Measurements from ENCODE around the gene LIMS4.
"Not testable (repeated sequence)": the region's sequence is repeated elsewhere in the genome, so short reads cannot be mapped to it uniquely, and the experiment has no call there.

The LIMS4 gene

DNA sequence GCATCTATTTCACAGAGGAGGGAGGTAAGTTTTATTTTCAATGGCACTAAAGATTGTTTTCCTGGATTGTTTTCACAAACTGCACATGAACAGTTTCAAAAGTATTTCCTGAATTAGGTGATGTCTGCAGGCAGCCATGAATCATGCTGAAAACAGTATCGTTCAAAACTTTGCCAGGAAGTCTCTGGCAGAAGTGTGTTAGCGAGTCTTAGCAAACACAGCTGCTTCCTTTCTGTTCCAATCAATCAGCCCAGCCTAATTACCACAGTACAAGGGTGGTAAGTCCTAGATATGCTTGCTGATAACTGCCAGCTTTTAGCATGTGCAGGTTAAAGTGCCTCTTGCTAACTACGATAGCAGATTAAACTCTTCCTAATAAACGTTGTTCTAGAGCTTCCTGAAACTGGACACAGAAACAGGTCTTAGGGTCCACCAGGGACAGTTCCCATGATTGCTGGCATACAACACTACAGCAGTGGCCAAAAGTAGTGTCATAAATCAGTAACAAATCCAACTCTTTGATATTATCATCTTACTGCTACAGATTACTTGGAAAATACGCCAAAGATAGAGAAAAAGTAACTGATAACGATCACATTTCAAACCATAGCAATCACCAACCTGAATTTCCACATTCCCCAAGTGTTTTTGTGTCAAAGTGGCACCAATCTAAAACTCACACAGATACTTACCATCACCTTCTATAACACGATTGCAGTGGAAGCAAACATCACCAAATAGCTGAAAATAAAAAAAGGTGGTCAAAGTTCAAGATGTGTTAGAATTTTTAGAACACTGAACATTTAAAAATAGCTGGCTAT is 23.3 kb downstream of the LIMS4 start:
- DNase-seq, result not testable (repeated sequence)

DNA sequence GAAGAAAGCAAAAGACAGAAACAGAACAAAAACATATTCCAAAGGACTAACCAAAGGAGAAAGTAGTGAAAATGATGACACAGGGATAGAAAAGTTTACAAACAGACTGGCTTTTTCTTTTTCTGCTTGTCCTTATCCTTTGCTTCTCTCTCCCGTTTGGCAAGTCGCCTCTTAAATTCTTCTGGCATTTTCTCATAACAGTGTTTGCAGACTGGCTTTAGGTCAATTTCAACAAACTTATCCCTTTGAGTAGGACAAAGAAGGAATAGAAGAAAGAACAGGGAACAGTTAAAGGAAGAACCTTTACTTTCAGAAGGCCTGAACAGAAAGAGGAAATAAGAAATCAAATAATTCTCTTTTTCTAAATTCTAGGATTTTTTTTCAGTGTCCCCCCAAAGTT is 26.0 kb downstream of the LIMS4 start:
- DNase-seq, result not testable (repeated sequence)

DNA sequence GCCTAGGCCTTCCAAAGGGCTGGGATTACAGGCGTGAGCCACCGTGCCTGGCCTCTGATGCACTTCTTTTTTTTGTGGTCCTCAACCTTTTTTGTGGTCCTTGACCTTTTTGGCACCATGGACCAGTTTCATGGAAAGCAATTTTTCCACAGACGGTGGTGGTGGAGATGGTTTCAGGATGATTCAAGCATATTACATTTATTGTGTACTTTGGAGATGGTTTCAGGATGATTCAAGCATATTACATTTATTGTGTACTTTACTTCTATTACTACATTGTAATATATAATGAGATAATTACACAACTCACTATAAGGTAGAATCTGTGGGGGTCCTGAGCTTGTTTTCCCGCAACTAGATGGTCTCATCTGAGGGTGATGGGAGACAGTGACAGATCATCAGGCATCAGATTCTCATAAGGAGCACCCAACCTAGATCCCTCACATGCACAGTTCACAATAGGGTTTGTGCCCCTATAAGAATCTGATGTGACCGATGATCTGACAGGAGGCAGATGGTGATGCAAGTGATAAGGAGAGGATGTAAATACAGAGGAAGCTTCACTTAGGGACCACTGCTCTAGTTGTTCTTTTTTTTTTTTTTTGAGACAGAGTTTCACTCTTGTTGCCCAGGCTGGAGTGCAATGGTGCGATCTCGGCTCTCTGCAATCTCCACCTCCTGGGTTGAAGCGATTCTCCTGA is 29.2 kb downstream of the LIMS4 start:
- DNase-seq, result not testable (repeated sequence)

DNA sequence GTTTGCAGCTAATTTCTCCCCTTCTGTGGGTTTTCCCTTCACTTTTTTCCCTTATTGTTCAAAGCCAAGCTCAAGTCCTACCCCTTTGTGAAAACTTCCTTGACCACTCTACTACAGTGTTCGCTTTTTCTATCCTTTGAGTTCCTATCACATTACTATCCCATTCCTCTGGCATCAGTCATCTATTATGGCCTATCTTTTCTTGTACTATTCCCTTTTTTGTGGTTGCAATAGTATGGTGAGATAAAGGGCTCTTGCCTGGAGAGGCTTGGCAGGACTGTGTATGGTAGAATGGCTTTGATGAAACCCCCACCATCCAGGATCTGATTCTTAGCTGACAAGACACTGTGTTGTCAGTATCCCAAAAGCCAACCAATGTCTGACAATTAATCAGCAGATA is 30.7 kb downstream of the LIMS4 start:
- not testable (repeated sequence) for DNase-seq

DNA sequence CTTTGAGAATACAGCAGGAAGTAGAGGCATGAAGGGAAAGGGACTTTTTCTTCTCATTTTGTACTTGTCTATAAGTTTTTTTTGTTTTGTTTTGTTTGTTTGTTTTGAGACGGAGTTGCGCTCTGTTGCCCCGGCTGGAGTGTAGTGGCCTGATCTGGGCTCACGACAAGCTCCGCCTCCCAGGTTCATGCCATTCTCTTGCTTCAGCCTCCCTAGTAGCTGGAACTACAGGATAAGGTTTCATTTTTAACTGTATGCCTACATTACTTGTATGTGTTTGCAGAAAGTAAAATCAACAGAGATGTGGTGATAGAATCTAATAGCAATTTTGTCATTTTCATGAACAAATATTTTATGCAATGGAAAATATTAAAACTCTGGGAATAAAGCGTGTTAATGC is 38.1 kb downstream of the LIMS4 start:
- DNase-seq, result not testable (repeated sequence)

DNA sequence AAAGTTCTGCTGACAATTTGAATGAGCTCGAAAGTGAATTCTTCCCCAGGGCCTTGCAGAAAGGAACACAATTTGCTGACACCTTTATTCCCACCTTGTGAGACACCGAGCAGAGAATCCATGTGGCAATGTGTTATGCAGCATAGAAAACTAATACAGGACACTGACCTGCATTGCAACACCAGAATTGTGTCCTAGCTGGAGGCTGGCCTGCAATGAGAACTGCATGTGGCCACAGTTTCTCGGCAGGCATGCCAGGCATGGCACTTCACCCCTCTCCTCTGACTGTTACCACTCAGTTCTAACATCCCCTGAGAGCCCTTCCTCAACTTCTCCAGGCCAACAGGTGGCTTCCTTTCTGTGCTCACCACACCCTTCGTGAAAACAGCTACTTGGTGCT is 46.9 kb downstream of the LIMS4 start:
- DNase-seq, result not testable (repeated sequence)

DNA sequence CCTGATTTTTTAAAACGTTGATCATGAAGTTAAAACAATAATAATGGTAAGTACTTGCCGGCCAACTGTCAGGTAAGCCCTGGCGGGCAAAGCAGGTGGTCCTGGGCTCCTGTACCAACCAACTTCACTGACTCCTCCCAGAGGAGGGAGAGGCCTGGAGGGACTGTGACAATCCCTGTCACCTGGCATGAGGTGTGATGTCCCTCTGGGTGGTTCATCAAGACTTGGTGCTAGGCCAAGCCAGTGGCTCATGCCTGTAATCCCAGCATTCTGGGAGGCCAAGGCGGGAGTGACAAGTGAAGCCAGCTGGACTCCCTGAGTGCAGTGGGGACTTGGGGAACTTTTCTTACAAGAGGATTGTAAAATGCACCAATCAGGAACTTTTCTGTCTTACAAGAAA is 48.2 kb downstream of the LIMS4 start:
- DNase-seq, result not testable (repeated sequence)

DNA sequence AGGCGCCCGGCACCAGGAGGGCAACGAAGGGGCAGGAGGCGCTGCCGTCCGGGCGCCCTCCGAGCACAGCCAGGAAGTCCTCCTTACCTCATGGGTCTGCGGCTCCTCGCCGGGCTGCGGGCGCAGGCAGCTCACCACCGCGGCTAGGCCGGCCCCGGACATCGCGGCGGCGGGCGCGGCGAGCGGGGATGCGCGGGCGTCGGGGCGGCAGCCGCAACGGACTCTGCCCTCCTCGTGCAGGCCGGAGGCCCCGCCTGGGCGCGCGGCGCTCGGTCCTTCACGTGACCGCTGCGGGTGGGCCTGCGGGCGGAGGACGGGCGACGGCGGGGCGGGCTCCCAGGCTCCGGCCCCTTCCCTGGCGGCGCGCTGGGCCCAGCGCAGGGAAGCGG is 49.0 kb downstream of the LIMS4 start:
- DNase-seq, result not testable (repeated sequence)

DNA sequence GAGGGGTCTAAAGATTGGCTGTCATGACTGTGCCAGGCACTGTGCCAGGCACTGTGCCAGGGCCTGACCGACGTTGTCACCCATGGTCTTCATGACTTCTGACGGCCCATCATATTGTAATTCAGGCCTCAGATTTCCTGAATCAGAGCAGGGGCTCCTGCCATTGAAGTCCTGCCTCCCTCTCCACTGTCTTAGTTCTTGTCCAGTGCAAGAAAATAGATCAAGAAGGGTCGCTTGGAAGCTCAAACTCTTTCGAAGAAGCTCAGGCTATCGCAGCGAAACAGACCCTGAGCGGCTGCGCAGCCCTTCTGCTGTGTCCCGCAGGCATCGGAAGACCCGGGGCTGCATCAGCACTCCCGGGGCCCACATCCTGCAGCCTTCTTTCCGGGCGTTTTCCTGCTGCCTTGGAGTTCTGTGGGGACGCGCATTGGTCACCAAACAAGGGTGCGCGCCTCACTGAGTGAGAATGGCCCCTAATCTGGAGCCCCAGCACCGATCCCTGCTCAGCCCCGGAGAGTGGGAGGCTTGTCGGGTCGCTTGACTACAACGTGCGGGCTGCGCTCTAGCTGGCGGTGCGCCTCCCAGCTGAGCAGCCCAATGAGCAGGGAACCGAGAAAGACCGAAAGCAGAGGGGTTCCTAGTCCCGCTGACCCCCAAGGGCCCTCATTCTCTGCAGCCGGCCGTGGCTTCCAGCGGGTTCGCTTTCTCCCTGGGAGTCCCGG is 49.6 kb downstream of the LIMS4 start:
- not testable (repeated sequence) for DNase-seq

DNA sequence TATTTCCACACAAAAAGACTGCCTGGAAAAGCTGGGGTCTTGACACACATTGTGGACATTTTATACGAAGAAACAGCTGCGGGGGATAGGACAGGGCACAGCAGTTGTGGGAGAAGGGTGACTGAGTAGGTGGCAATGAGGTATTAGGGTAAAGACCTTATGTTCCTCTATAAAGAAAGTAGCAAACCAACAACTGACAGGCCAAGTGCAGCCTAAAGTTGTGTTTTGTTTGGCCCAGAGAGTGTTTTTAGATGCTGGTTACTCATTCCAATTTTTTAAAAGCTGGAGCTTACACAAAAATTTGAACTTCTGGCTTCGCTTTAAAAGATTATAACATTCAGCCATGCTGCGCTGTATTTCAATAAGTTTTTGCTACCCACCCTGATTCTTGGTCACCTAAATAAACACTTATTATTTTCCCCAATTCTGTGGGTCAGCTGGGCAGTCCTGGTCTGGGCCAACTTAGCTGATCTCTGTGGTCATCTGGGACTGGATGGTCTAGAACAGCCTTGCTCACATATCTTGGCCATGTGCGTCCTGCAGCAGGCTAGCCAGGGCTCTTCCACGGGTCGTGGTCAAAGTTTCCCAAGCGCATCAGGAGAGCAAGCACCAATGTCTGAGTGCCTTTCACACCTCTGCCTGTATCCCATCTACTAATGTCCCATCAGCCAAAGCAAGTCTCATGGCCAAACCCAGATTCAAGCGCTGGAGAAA is 51.8 kb downstream of the LIMS4 start:
- DNase-seq, result not testable (repeated sequence)

DNA sequence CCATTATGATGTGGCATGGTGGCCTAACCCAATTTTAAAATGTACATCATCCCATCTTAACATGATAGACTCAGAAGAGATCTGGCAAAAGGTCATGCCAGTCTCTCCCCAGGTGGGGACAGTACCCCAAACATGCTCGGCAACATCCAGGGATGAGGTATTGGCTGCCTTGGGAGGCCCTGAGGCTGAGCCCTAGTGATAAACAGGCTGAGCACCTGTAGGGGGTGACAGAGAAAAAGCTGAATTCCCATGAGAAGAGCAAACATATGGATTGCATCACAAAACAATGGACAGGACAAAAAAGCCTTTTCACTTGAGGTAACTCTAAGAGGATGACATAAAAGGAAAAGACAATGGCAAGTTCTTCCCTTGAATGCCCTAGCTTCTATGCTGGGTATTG is 65.5 kb downstream of the LIMS4 start:
- DNase-seq, result not testable (repeated sequence)

DNA sequence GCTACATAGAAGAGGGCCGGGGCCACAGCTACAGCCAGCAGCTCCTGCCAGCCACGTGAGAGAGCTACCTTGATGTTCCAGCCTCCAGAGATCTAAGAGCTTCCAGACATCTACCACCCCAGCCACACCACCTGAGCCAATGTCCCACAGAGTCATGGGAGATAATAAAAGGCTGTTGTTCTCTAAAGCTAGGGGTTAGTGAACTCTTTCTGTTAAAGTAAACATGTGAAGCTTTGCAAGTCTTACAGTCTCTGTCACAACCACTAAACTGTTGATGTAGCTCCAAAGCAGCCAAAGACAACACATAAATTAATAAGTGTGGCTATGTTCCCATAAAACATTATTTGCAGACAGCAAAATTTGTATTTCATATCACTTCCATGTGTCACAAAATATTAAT is 67.6 kb downstream of the LIMS4 start:
- DNase-seq, result not testable (repeated sequence)

DNA sequence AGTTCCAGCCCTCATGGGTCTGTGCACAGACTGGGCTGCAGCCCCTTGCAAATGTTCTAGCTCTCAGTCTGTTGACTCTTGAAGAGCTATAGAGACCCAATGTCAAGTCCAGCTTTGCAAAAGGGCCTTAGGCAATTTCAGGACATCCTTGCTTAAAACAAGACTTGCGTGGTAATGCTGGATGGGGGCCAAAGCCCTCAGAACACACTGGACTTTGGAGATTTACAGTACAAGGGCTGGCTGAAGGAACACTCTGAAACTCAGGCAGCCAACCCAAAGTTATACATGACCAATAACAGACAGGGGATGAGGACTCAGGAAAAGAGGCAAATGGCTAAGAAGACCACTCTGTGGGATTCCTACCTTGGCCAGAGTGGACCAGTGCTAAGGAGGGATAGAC is 68.4 kb downstream of the LIMS4 start:
- DNase-seq, result not testable (repeated sequence)

DNA sequence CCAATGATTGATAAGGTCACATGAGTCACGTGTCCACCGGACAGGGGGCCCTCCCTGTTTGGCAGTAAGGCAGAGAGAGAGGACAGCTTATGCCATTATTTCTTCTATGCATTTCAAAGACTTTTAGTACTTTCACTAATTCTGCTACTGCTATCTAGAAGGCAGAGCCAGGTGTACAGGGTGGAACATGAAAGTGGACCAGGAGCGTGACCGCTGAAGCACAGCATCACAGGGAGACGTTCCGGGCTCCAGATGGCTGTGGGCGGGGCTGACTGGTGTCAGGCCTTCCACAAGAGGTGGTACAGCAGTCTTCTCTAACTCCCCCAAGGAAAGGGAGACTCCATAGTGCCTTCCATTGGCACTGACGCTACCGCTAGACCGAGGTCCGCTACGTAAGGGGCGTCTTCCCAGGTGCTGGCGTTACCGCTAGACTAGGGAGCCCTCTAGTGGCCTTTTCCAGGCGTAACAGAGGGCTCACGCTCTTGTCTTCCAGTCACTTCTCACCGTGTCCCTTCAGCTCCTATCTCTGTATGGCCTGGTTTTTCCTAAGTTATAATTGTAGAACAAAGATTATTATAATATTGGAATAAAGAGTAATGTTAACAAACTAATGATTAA is 71.5 kb downstream of the LIMS4 start:
- DNase-seq, result not testable (repeated sequence)

DNA sequence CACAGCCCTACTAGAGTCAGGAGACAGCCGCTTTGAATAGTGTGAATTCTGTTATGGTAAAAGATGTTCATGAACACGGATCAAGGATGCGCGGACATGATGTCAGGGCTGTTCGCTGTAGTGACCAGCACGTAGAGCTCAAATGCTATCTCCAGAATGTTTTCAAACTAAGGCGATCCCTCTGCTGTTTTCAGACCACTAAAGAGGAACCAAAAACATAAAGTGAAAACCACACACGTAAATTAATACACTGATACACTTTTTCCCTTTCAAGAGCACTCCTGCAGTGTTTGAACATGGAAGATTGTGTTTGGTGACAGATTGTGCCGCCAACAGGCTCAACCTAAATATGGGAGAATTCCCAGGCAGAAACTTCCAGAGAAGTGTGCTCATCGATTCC is 73.2 kb downstream of the LIMS4 start:
- DNase-seq, result not testable (repeated sequence)

DNA sequence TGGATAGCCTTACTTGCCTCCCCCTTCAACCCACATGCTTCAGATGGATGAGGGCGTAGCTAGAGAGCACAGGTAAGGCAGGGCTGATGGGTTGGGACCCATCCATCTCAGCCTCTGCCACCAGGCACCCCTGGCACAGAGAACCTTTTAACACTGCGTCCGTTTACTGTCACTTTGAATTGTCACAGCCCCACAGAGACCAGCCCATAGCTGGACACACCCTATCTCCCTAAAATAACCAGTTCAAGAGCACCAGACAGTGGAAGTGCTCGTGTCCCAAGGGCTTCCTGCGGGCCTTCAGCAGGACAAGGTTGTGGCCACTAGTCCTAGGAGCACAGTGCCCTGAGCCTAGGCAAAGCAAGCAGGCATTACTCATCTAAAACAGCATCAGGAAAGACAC is 76.6 kb downstream of the LIMS4 start:
- not testable (repeated sequence) for DNase-seq
